Measurements from ENCODE around the gene SHISA6.

The SHISA6 gene

GRCh38 chr17:11256877-11257276 is 15.9 kb downstream of the SHISA6 start:
- DNase-seq (ENCODE audit: low read depth) = no peak
- no peak for TF ChIP-seq CTCF (IDR thresholded peaks at IDR 0.05; ENCODE audit: control insufficient read depth, extremely low read depth, insufficient read depth)
- no peak overlapping the region for H3K4me3 ChIP-seq (ENCODE audit: low read depth, low read length)

GRCh38 chr17:11264183-11264871 is 23.3 kb downstream of the SHISA6 start:
- TF ChIP-seq CTCF (IDR thresholded peaks at IDR 0.05; ENCODE audit: control insufficient read depth, extremely low read depth, insufficient read depth) = peak; percentile 25; the same call in 1 of the 2 replicates
- DNase-seq (ENCODE audit: low read depth) = no peak
- no peak overlapping the region for H3K4me3 ChIP-seq (ENCODE audit: low read depth, low read length)

- DNase-seq (ENCODE audit: low read depth) = no peak
- no peak for TF ChIP-seq CTCF (IDR thresholded peaks at IDR 0.05; ENCODE audit: control insufficient read depth, extremely low read depth, insufficient read depth)
- H3K4me3 ChIP-seq (ENCODE audit: low read depth, low read length) = no peak overlapping the region
These were observed 27.1 kb downstream of the SHISA6 start for GRCh38 chr17:11267999-11268575.

GRCh38 chr17:11269210-11269609 is 28.2 kb downstream of the SHISA6 start:
- TF ChIP-seq CTCF (IDR thresholded peaks at IDR 0.05; ENCODE audit: control insufficient read depth, extremely low read depth, insufficient read depth) = no peak
- no peak overlapping the region for H3K4me3 ChIP-seq (ENCODE audit: low read depth, low read length)
- DNase-seq (ENCODE audit: low read depth) = no peak

- no peak for TF ChIP-seq CTCF (IDR thresholded peaks at IDR 0.05; ENCODE audit: control insufficient read depth, extremely low read depth, insufficient read depth)
- DNase-seq (ENCODE audit: low read depth) = no peak
- no peak overlapping the region for H3K4me3 ChIP-seq (ENCODE audit: low read depth, low read length)
These were observed 31.2 kb downstream of the SHISA6 start for GRCh38 chr17:11272191-11272590.

- no peak overlapping the region for H3K4me3 ChIP-seq (ENCODE audit: low read depth, low read length)
- no peak for DNase-seq (ENCODE audit: low read depth)
- TF ChIP-seq CTCF (IDR thresholded peaks at IDR 0.05; ENCODE audit: control insufficient read depth, extremely low read depth, insufficient read depth) = no peak
These were observed 32.6 kb downstream of the SHISA6 start for GRCh38 chr17:11273596-11273995.

GRCh38 chr17:11274106-11274505 is 33.1 kb downstream of the SHISA6 start:
- no peak for TF ChIP-seq CTCF (IDR thresholded peaks at IDR 0.05; ENCODE audit: control insufficient read depth, extremely low read depth, insufficient read depth)
- no peak overlapping the region for H3K4me3 ChIP-seq (ENCODE audit: low read depth, low read length)
- no peak for DNase-seq (ENCODE audit: low read depth)
